Endothelial cell of umbilical vein (primary cell): ENCODE data around the gene ME3.

ENCODE experiments used
- EZH2 ChIP-seq: IDR thresholded peaks from 2 replicates; pipeline ENCODE4 v1.6.1; 2012; ENCODE audit warnings: borderline replicate concordance, low read depth, mild to moderate bottlenecking, moderate library complexity, low read length, inconsistent platforms; ENCODE audit not compliant: severe bottlenecking
- FOS ChIP-seq: IDR thresholded peaks from 2 replicates; pipeline ENCODE4 v1.6.1; 2011; ENCODE audit warnings: mild to moderate bottlenecking, low read length, moderate library complexity, borderline replicate concordance; ENCODE audit not compliant: insufficient read depth
- GATA2 ChIP-seq: IDR thresholded peaks from 2 replicates; pipeline ENCODE4 v1.7.0; 2011; ENCODE audit warnings: low read depth, mild to moderate bottlenecking, moderate library complexity, mixed read lengths, low read length; ENCODE audit not compliant: insufficient read length, insufficient read depth
- MYC ChIP-seq: IDR thresholded peaks from one replicate; pipeline ENCODE4 v1.6.1; 2011; ENCODE audit warnings: mild to moderate bottlenecking, low read depth, low read length
- POLR2A ChIP-seq: IDR thresholded peaks from 2 replicates; pipeline ENCODE4 v1.6.1; 2012; ENCODE audit warnings: low read depth, mild to moderate bottlenecking, control low read depth, low read length
- POLR2AphosphoS5 ChIP-seq: IDR thresholded peaks from 2 replicates; pipeline ENCODE4 v1.6.1; 2012; ENCODE audit warnings: low read depth, mild to moderate bottlenecking, control low read depth, low read length, moderate library complexity; ENCODE audit not compliant: insufficient read depth
- TF ChIP-seq, protein P1 (sequence below), 2 donors: IDR thresholded peaks; 1 replicate in 1 of 2; 2 replicates in 1 of 2; pipeline ENCODE4 v1.5.1; 2011; ENCODE audit warnings: low read length in 2 of 2, mild to moderate bottlenecking in 2 of 2, moderate library complexity in 2 of 2, control low read depth in 1 of 2, inconsistent platforms in 1 of 2, low read depth in 1 of 2; ENCODE audit not compliant: insufficient read depth in 1 of 2; ENCODE audit errors: extremely low read depth in 1 of 2
- TF ChIP-seq, protein P2 (sequence below): IDR thresholded peaks from 2 replicates; pipeline ENCODE4 v1.6.1; 2011; ENCODE audit not compliant: insufficient read depth, insufficient read length

DNA sequence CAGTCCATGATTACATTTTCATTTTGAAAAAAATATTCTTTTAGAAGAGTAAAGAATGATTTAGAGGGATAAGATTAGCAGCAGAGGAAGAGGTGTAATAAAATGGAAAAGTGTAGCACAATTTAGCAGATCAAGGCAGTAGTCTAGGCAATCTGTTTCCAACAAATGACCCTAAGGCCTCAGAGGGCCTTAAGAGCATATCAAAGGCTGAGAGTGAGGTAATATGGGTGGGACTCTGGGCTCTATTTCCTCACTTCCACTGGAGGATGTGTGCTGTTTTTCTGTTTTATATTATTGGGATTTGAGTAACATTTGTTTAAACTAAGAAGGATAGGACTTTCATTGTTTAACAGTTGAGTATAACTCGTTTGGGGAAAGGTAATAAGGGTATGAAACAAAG is 269.0 kb downstream of the ME3 start:
- TF ChIP-seq, protein P1, sequence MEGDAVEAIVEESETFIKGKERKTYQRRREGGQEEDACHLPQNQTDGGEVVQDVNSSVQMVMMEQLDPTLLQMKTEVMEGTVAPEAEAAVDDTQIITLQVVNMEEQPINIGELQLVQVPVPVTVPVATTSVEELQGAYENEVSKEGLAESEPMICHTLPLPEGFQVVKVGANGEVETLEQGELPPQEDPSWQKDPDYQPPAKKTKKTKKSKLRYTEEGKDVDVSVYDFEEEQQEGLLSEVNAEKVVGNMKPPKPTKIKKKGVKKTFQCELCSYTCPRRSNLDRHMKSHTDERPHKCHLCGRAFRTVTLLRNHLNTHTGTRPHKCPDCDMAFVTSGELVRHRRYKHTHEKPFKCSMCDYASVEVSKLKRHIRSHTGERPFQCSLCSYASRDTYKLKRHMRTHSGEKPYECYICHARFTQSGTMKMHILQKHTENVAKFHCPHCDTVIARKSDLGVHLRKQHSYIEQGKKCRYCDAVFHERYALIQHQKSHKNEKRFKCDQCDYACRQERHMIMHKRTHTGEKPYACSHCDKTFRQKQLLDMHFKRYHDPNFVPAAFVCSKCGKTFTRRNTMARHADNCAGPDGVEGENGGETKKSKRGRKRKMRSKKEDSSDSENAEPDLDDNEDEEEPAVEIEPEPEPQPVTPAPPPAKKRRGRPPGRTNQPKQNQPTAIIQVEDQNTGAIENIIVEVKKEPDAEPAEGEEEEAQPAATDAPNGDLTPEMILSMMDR (IDR thresholded peaks at IDR 0.05; ENCODE audit: extremely low read depth in 1 of 2, insufficient read depth in 1 of 2, low read depth in 1 of 2, low read length in 2 of 2), result no peak
- TF ChIP-seq POLR2A, result no peak
- no peak for TF ChIP-seq GATA2
- TF ChIP-seq EZH2, result no peak
- TF ChIP-seq, protein P2, sequence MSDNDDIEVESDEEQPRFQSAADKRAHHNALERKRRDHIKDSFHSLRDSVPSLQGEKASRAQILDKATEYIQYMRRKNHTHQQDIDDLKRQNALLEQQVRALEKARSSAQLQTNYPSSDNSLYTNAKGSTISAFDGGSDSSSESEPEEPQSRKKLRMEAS, result no peak
- TF ChIP-seq POLR2AphosphoS5, result no peak
- TF ChIP-seq FOS, result no peak
- TF ChIP-seq MYC, result no peak
